ENCODE results near the gene RHOT2.

RHOT2 gene

GRCh38 chr16:628321-629061, 39.4 kb upstream of the RHOT2 start:
- Histone ChIP-seq H2BK5ac (ENCODE audit: low read length) (peak overlapping the region; percentile 99), H2BK15ac (ENCODE audit: low read length) (peak overlapping the region; percentile 88), H3K4me2 (ENCODE audit: insufficient read depth, low read length, poor library complexity, severe bottlenecking) (no peak overlapping the region), H3K4me3 (ENCODE audit: low read length in 2 of 2) (peak overlapping the region in 1 of 2 donors; percentile 57), H3K18ac (ENCODE audit: low read length) (peak overlapping the region; percentile 88), H3K4me1 (ENCODE audit: control insufficient read depth in 2 of 2, insufficient read depth in 1 of 2, low read depth in 1 of 2, low read length in 2 of 2) (peaks cover 29 to 31% of the 10 kb centered on the region in 2 donors), H4K91ac (ENCODE audit: low read depth, low read length, poor library complexity) (no peak overlapping the region), H2AFZ (ENCODE audit: low read length) (no peak overlapping the region), H2AK5ac (ENCODE audit: low read depth, low read length) (peak overlapping the region; percentile 99), H3K14ac (ENCODE audit: low read length) (no peak overlapping the region), H2BK12ac (ENCODE audit: low read length) (peak overlapping the region; percentile 59), H3K27ac (replicated peaks; ENCODE audit: low read length) (peak overlapping the region; percentile 89), H3K36me3 (replicated peaks in 1 of 2; ENCODE audit: control insufficient read depth in 2 of 2, insufficient read depth in 2 of 2, low read length in 2 of 2) (peaks cover 6 to 42% of the 10 kb centered on the region in 2 donors), H3K9me3 (replicated peaks in 1 of 2; ENCODE audit: control insufficient read depth in 2 of 2, insufficient read depth in 1 of 2, low read depth in 1 of 2, low read length in 2 of 2) (no peaks in the 10 kb centered on the region), H2BK120ac (ENCODE audit: low read depth, low read length) (no peak overlapping the region), H3K9ac (ENCODE audit: low read depth, low read length, poor library complexity) (peak overlapping the region; percentile 46), H3K79me1 (ENCODE audit: low read depth, low read length) (peaks cover 11% of the 10 kb centered on the region), H3K27me3 (ENCODE audit: control insufficient read depth in 3 of 3, insufficient read depth in 3 of 3, low read depth in 1 of 3, low read length in 3 of 3) (peaks cover 0 to 1% (median 0%) of the 10 kb centered on the region in 3 experiments), H4K8ac (ENCODE audit: low read depth, low read length) (no peak overlapping the region), H3K23ac (ENCODE audit: low read depth, low read length, poor library complexity) (peak overlapping the region; percentile 81), H3K4ac (ENCODE audit: low read length) (no peak overlapping the region)
- no CpG with 5 or more reads among the region's 33 CpGs for WGBS, 2 donors (ENCODE audit: extremely low coverage in 2 of 2, insufficient read length in 2 of 2, insufficient replicate concordance in 1 of 2)
- DNase-seq (ENCODE audit: low spot score): no peak

- no peak for DNase-seq (ENCODE audit: low spot score)
- H3K4me3 ChIP-seq (ENCODE audit: low read length in 2 of 2): peak overlapping the region in 1 of 2 donors; percentile 57
- H3K9me3 ChIP-seq (replicated peaks in 1 of 2; ENCODE audit: control insufficient read depth in 2 of 2, insufficient read depth in 1 of 2, low read depth in 1 of 2, low read length in 2 of 2): no peaks in the 10 kb centered on the region
- no peak overlapping the region for H2BK120ac ChIP-seq (ENCODE audit: low read depth, low read length)
- H2BK12ac ChIP-seq (ENCODE audit: low read length): peak overlapping the region; percentile 59
- no peak overlapping the region for H3K14ac ChIP-seq (ENCODE audit: low read length)
- WGBS, 2 donors (ENCODE audit: extremely low coverage in 2 of 2, insufficient read length in 2 of 2, insufficient replicate concordance in 1 of 2): no CpG with 5 or more reads among the region's 29 CpGs
- peaks cover 14 to 50% of the 10 kb centered on the region in 2 donors for H3K36me3 ChIP-seq (replicated peaks in 1 of 2; ENCODE audit: control insufficient read depth in 2 of 2, insufficient read depth in 2 of 2, low read length in 2 of 2)
- peak overlapping the region; percentile 90 for H3K4me2 ChIP-seq (ENCODE audit: insufficient read depth, low read length, poor library complexity, severe bottlenecking)
- H3K23ac ChIP-seq (ENCODE audit: low read depth, low read length, poor library complexity): peak overlapping the region; percentile 56
- H3K4ac ChIP-seq (ENCODE audit: low read length): no peak overlapping the region
- H3K79me1 ChIP-seq (ENCODE audit: low read depth, low read length): peaks cover 12% of the 10 kb centered on the region
- peak overlapping the region; percentile 64 for H3K9ac ChIP-seq (ENCODE audit: low read depth, low read length, poor library complexity)
- H2BK15ac ChIP-seq (ENCODE audit: low read length): peak overlapping the region; percentile 88
- H2AFZ ChIP-seq (ENCODE audit: low read length): peak overlapping the region; percentile 81
- H3K27ac ChIP-seq (replicated peaks; ENCODE audit: low read length): peak overlapping the region; percentile 89
- H4K91ac ChIP-seq (ENCODE audit: low read depth, low read length, poor library complexity): no peak overlapping the region
- H3K18ac ChIP-seq (ENCODE audit: low read length): peak overlapping the region; percentile 88
- peak overlapping the region; percentile 99 for H2BK5ac ChIP-seq (ENCODE audit: low read length)
- peak overlapping the region; percentile 99 for H2AK5ac ChIP-seq (ENCODE audit: low read depth, low read length)
- no peak overlapping the region for H4K8ac ChIP-seq (ENCODE audit: low read depth, low read length)
- H3K27me3 ChIP-seq (ENCODE audit: control insufficient read depth in 3 of 3, insufficient read depth in 3 of 3, low read depth in 1 of 3, low read length in 3 of 3): peaks cover 0 to 1% (median 0%) of the 10 kb centered on the region in 3 experiments
- peaks cover 25 to 31% of the 10 kb centered on the region in 2 donors for H3K4me1 ChIP-seq (ENCODE audit: control insufficient read depth in 2 of 2, insufficient read depth in 1 of 2, low read depth in 1 of 2, low read length in 2 of 2)
Measured at GRCh38 chr16:629185-629832, 38.6 kb upstream of the RHOT2 start.

GRCh38 chr16:629833-630248, 38.1 kb upstream of the RHOT2 start:
- Histone ChIP-seq H3K4ac (ENCODE audit: low read length) (peak overlapping the region; percentile 90), H3K18ac (ENCODE audit: low read length) (peak overlapping the region; percentile 100), H3K79me1 (ENCODE audit: low read depth, low read length) (peaks cover 12% of the 10 kb centered on the region), H3K14ac (ENCODE audit: low read length) (peak overlapping the region; percentile 84), H3K9ac (ENCODE audit: low read depth, low read length, poor library complexity) (peak overlapping the region; percentile 89), H2BK15ac (ENCODE audit: low read length) (peak overlapping the region; percentile 88), H3K27ac (replicated peaks; ENCODE audit: low read length) (peak overlapping the region; percentile 99), H3K36me3 (replicated peaks in 1 of 2; ENCODE audit: control insufficient read depth in 2 of 2, insufficient read depth in 2 of 2, low read length in 2 of 2) (peaks cover 15 to 55% of the 10 kb centered on the region in 2 donors), H4K8ac (ENCODE audit: low read depth, low read length) (peak overlapping the region; percentile 97), H2AK5ac (ENCODE audit: low read depth, low read length) (peak overlapping the region; percentile 99), H2BK120ac (ENCODE audit: low read depth, low read length) (peak overlapping the region; percentile 95), H3K23ac (ENCODE audit: low read depth, low read length, poor library complexity) (peak overlapping the region; percentile 80), H3K27me3 (ENCODE audit: control insufficient read depth in 3 of 3, insufficient read depth in 3 of 3, low read depth in 1 of 3, low read length in 3 of 3) (peaks cover 0 to 1% (median 0%) of the 10 kb centered on the region in 3 experiments), H3K9me3 (replicated peaks in 1 of 2; ENCODE audit: control insufficient read depth in 2 of 2, insufficient read depth in 1 of 2, low read depth in 1 of 2, low read length in 2 of 2) (no peaks in the 10 kb centered on the region), H3K4me2 (ENCODE audit: insufficient read depth, low read length, poor library complexity, severe bottlenecking) (peak overlapping the region; percentile 90), H3K4me3 (ENCODE audit: low read length in 2 of 2) (peak overlapping the region; percentile 3 to 57), H2AFZ (ENCODE audit: low read length) (peak overlapping the region; percentile 81), H2BK5ac (ENCODE audit: low read length) (peak overlapping the region; percentile 99), H3K4me1 (ENCODE audit: control insufficient read depth in 2 of 2, insufficient read depth in 1 of 2, low read depth in 1 of 2, low read length in 2 of 2) (peaks cover 25 to 31% of the 10 kb centered on the region in 2 donors), H4K91ac (ENCODE audit: low read depth, low read length, poor library complexity) (peak overlapping the region; percentile 97), H2BK12ac (ENCODE audit: low read length) (peak overlapping the region; percentile 18)
- no CpG with 5 or more reads among the region's 11 CpGs for WGBS, 2 donors (ENCODE audit: extremely low coverage in 2 of 2, insufficient read length in 2 of 2, insufficient replicate concordance in 1 of 2)
- DNase-seq (ENCODE audit: low spot score): peak; percentile 93

All from neuronal stem cell (in vitro differentiated cells).